OCI-LY7 (cell line): ENCODE measurements around the gene BMP8B. TPM values are rescaled to one million over a fixed set of nuclear protein-coding genes. Genes with fewer than 3 reads are reported as not detected.
"Not testable (repeated sequence)": the region's sequence is repeated elsewhere in the genome, so short reads cannot be mapped to it uniquely, and the experiment has no call there.

Source experiments
- BruUV-seq: library from RNA; stranded (reverse); fragments of 400-500 nt; replicated peaks from 2 replicates; lab custom pipeline; 2021; lab: Mats Ljungman, UMichigan
- CTCF ChIA-PET: fragments of 300-600 bp; sonication (Branson Sonifier 250); formaldehyde crosslinking; loops from one replicate; lab custom pipeline; 2022; ENCODE audit warnings: antibody characterized with exemption; ENCODE audit not compliant: unreplicated experiment; lab: Charles Lee
- POLR2A ChIA-PET: fragments of 300-600 bp; sonication (Branson Sonifier 250); formaldehyde crosslinking; loops from one replicate; lab custom pipeline; 2022; ENCODE audit warnings: antibody characterized with exemption; lab: Charles Lee
- DNase-seq: peaks from one replicate; pipeline ENCODE4 v3.0.0-alpha.2; 2015; ENCODE audit warnings: low spot score
- H2AFZ ChIP-seq: fragments of 200-600 bp; sonication (generic), shearing (Covaris generic); 2 replicates; pipeline ENCODE4 v1.6.1; 2014; ENCODE audit warnings: mild to moderate bottlenecking, antibody characterized with exemption, low read length, moderate library complexity
- H3K27ac ChIP-seq: fragments of 200-600 bp; sonication (generic); 2 replicates; pipeline ENCODE4 v1.5.1; 2014; ENCODE audit warnings: mixed run types, low read depth, mild to moderate bottlenecking, moderate library complexity, low read length, inconsistent platforms; ENCODE audit not compliant: poor library complexity, severe bottlenecking
- H3K36me3 ChIP-seq: fragments of 200-600 bp; sonication (generic); 2 replicates; pipeline ENCODE4 v1.6.1; 2014; ENCODE audit warnings: mild to moderate bottlenecking, antibody characterized with exemption, low read length, moderate library complexity, mixed read lengths; ENCODE audit not compliant: insufficient read depth
- H3K4me1 ChIP-seq: fragments of 200-600 bp; sonication (generic); 2 replicates; pipeline ENCODE4 v1.5.1; 2014; ENCODE audit warnings: mild to moderate bottlenecking, low read length; ENCODE audit not compliant: insufficient read depth, poor library complexity, severe bottlenecking
- H3K4me2 ChIP-seq: fragments of 200-600 bp; sonication (generic); 2 replicates; pipeline ENCODE4 v1.6.1; 2014; ENCODE audit warnings: mild to moderate bottlenecking, low read length
- H3K4me3 ChIP-seq: fragments of 200-600 bp; sonication (generic); 2 replicates; pipeline ENCODE4 v1.5.1; 2014; ENCODE audit warnings: mild to moderate bottlenecking, low read depth, low read length; ENCODE audit not compliant: poor library complexity, severe bottlenecking
- H3K79me2 ChIP-seq: fragments of 200-600 bp; sonication (generic); 2 replicates; pipeline ENCODE4 v1.6.1; 2016; ENCODE audit warnings: low read depth, mild to moderate bottlenecking, low read length, moderate library complexity, mixed read lengths; ENCODE audit not compliant: insufficient read depth
- H3K9me2 ChIP-seq: fragments of 200-600 bp; sonication (generic); 2 replicates; pipeline ENCODE4 v1.6.1; 2016; ENCODE audit warnings: mild to moderate bottlenecking, low read length, mixed read lengths; ENCODE audit not compliant: insufficient read depth
- H3K9me3 ChIP-seq: fragments of 200-600 bp; sonication (generic); 2 replicates; pipeline ENCODE4 v1.6.1; 2014; ENCODE audit warnings: mild to moderate bottlenecking, mixed run types, low read length, mixed read lengths
- H4K20me1 ChIP-seq: fragments of 200-600 bp; sonication (generic); 2 replicates; pipeline ENCODE4 v1.6.1; 2014; ENCODE audit warnings: mild to moderate bottlenecking, antibody characterized with exemption, low read length, moderate library complexity, mixed read lengths; ENCODE audit not compliant: insufficient read depth
- CTCF ChIP-seq: fragments of 200-600 bp; sonication (generic); conservative IDR thresholded peaks from 2 replicates; pipeline ENCODE4 v1.5.1; 2014; ENCODE audit warnings: mild to moderate bottlenecking, antibody characterized with exemption, low read length, moderate library complexity, mixed read lengths
- EZH2phosphoT487 ChIP-seq: fragments of 200-600 bp; sonication (generic); IDR thresholded peaks from 2 replicates; pipeline ENCODE4 v1.6.1; 2018; ENCODE audit warnings: low read depth, borderline replicate concordance, mild to moderate bottlenecking, mixed run types, antibody characterized with exemption, low read length, moderate library complexity, mixed read lengths
- intact Hi-C: fragments of 100-400 bp; cut with micrococcal nuclease; formaldehyde crosslinking; loops from one replicate; pipeline ENCODE4 v1.10.0; 2022; ENCODE audit not compliant: unreplicated experiment
- total RNA-seq, 2 experiments: library from RNA; depleted of rRNA in 1 of 2; stranded (reverse); fragments of >200 nt in 1 of 2; shearing (Covaris generic) in 1 of 2; gene quantifications; 2 replicates each; pipeline ENCODE4 v1.2.3, GENCODE V29; 2014 to 2022

BMP8B gene
- total RNA-seq, 2 experiments from 2014 or later, result 0.34 TPM; not detected in 1

- Histone ChIP-seq H3K4me1 (no peaks in the 10 kb centered on the region), H3K9me3 (no peaks in the 10 kb centered on the region), H3K27ac (no peak overlapping the region), H3K9me2 (no peaks in the 10 kb centered on the region), H4K20me1 (no peaks in the 10 kb centered on the region), H3K4me3 (no peak overlapping the region), H2AFZ (no peak overlapping the region), H3K36me3 (peaks cover under 1% of the 10 kb centered on the region; the same call in 1 of the 2 replicates), H3K4me2 (no peak overlapping the region), H3K79me2 (no peaks in the 10 kb centered on the region)
- no peak for DNase-seq
- ChIA-PET CTCF (no interaction called here), POLR2A (interaction anchor here (0.6 kb wide), 1 partner anchor 14 kb away, joined by 3 read pairs; no protein-coding TSS in a partner anchor)
- TF ChIP-seq EZH2phosphoT487 (no peak), CTCF (no peak)
- BruUV-seq, result no TSS peak
- intact Hi-C loops, result no loop called here
Measured at GRCh38 chr1:39832294-39832693, 43.6 kb upstream of the BMP8B start.

GRCh38 chr1:39829791-39830533 lies 41.3 kb upstream of the BMP8B start:
- H3K9me2 ChIP-seq, result no peaks in the 10 kb centered on the region
- POLR2A ChIA-PET, result interaction anchor here (0.7 to 1.0 kb wide), 3 partner anchors 13 to 66 kb away, joined by 3 read pairs; no protein-coding TSS in a partner anchor
- no peaks in the 10 kb centered on the region for H4K20me1 ChIP-seq
- CTCF ChIA-PET, result interaction anchor here (1.1 kb wide), 1 partner anchor 112 kb away, joined by 3 read pairs; no protein-coding TSS in a partner anchor
- BruUV-seq, result no TSS peak
- H3K79me2 ChIP-seq, result no peaks in the 10 kb centered on the region
- no peak for TF ChIP-seq CTCF
- TF ChIP-seq EZH2phosphoT487, result no peak
- H3K9me3 ChIP-seq, result no peaks in the 10 kb centered on the region
- no peak for DNase-seq
- H3K4me3 ChIP-seq, result no peak overlapping the region
- no peak overlapping the region for H2AFZ ChIP-seq
- no peak overlapping the region for H3K27ac ChIP-seq
- no peak overlapping the region for H3K4me2 ChIP-seq
- peaks cover 8% of the 10 kb centered on the region for H3K4me1 ChIP-seq
- H3K36me3 ChIP-seq, result no peaks in the 10 kb centered on the region
- intact Hi-C loops, result no loop called here

- H3K4me3 ChIP-seq, result no peak overlapping the region
- CTCF ChIA-PET, result no interaction called here
- no peaks in the 10 kb centered on the region for H3K36me3 ChIP-seq
- H3K9me2 ChIP-seq, result no peaks in the 10 kb centered on the region
- no peak overlapping the region for H3K27ac ChIP-seq
- TF ChIP-seq EZH2phosphoT487 (no peak), CTCF (no peak)
- peaks cover 11% of the 10 kb centered on the region for H3K4me1 ChIP-seq
- no peak overlapping the region for H2AFZ ChIP-seq
- DNase-seq, result no peak
- intact Hi-C loops, result no loop called here
- POLR2A ChIA-PET, result interaction anchor here (0.6 to 0.7 kb wide), 2 partner anchors 91 to 171 kb away, joined by 3 read pairs; no protein-coding TSS in a partner anchor
- H3K79me2 ChIP-seq, result no peaks in the 10 kb centered on the region
- no peak overlapping the region for H3K4me2 ChIP-seq
- no peaks in the 10 kb centered on the region for H4K20me1 ChIP-seq
- no peaks in the 10 kb centered on the region for H3K9me3 ChIP-seq
- BruUV-seq, result no TSS peak
Measured at GRCh38 chr1:39828734-39829133, 40.1 kb upstream of the BMP8B start.

DNA sequence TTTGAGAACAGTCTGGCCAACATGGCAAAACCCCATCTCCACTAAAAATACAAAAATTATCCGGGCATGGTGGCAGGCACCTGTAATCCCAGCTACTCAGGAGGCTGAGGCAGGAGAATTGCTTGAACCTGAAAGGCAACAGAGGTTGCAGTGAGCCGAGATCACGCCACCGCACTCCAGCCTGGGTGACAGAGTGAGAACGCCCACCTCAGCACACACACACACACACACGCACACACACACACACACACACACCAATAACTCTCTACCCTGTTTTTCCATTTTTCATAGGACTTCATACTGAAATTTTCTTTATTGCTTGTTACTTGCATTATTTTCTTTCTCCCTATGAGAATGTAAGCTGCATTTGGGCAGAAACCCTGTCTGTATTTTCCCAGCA lies 39.6 kb upstream of the BMP8B start:
- BruUV-seq, intact Hi-C loops, H3K4me3 ChIP-seq, H3K36me3 ChIP-seq, H4K20me1 ChIP-seq, H3K9me3 ChIP-seq, H3K9me2 ChIP-seq, H3K79me2 ChIP-seq, H3K27ac ChIP-seq, DNase-seq, H3K4me2 ChIP-seq, CTCF ChIA-PET, H2AFZ ChIP-seq: not testable (repeated sequence)
- H3K4me1 ChIP-seq, result peaks cover 11% of the 10 kb centered on the region
- POLR2A ChIA-PET, result interaction anchor here (0.7 kb wide), 1 partner anchor 170 kb away, joined by 3 read pairs; no protein-coding TSS in a partner anchor
